ENCODE data around the gene AIPL1. TPM values are rescaled to one million over a fixed set of nuclear protein-coding genes. Genes with fewer than 3 reads are reported as not detected.
A peak's percentile ranks its signal among the peaks of the same experiment; 100 is the strongest.
"Not testable (repeated sequence)": the region's sequence is repeated elsewhere in the genome, so short reads cannot be mapped to it uniquely, and the experiment has no call there.

AIPL1 gene
- not detected for total RNA-seq

DNA sequence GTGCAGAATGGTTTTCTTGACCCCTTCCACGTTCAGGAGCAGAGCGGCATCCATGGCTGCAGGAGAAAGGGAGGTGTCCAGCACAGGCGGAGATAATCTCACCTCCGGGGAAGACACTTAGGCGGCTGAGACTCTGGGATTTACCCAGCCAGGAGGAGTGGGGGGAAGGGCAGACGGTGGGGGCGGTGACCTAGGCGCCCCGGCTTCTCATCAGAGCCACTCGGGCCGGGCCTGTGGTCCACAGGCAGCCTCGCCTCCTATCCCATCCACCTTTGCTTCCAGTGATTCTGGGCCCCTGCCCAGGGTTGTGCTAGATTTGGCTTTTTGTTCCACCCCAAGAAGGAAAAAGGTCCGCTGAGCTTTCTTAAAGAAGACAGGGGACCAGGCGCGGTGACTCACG lies at the start of gene AIPL1:
AIPL1 (minus strand) TSS at position 71 of the 400 bp plus-strand sequence; CDS start at position 54, 17 bp downstream.
- Histone ChIP-seq H3K9me3 (peaks cover 0 to 10% (median 0%) of the 10 kb centered on the region in 4 donors), H3K4me1 (no peaks in the 10 kb centered on the region), H3K27me3 (no peaks in the 10 kb centered on the region), H3K27ac (no peak within 1 kb of the TSS), H3K4me3 (no peak within 1 kb of the TSS), H3K36me3 (no peaks in the 10 kb centered on the region)
- WGBS, 2 donors = 79 to 83% methylated on average over 14 to 16 of the region's 16 CpGs
- DNase-seq (no peak), ATAC-seq (ENCODE audit: low FRiP score in 2 of 2) (peak in 1 of 2 donors; percentile 7)
- TF ChIP-seq POLR2A (IDR thresholded peaks at IDR 0.05) (no peak), EP300 (IDR thresholded peaks at IDR 0.05) (no peak), CTCF (IDR thresholded peaks at IDR 0.05) (no peak), POLR2AphosphoS5 (IDR thresholded peaks at IDR 0.05) (no peak)

DNA sequence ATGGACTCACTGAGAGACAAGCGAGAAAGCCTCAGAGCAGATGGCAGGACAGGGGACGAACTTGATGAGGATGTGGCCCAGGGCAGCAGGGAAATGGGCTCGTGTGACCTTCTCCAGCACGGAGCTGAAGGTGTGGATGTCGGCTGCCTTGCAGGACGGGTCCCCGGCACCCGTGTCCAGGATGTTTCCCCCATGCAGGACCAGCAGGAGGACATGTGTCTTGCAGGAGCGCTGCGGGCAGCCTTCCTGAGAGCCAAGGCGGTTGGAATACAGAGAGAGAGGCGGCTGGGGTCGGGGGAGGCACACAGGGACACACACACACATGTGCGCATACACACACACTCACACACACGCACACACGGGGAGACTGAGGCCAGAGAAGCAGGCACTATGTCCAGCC lies 48.6 kb upstream of the AIPL1 start:
- Histone ChIP-seq H3K27ac (no peak overlapping the region), H3K4me1 (peaks cover 0 to 9% (median 3%) of the 10 kb centered on the region in 4 donors), H3K27me3 (no peaks in the 10 kb centered on the region), H3K4me3 (no peak overlapping the region), H3K9me3 (no peaks in the 10 kb centered on the region), H3K36me3 (no peaks in the 10 kb centered on the region)
- 92 to 95% methylated on average over 16 of the region's 16 CpGs for WGBS, 2 donors
- no peak for TF ChIP-seq POLR2A (IDR thresholded peaks at IDR 0.05)
- no peak for TF ChIP-seq POLR2AphosphoS5 (IDR thresholded peaks at IDR 0.05)
- no peak for TF ChIP-seq EP300 (IDR thresholded peaks at IDR 0.05)
- TF ChIP-seq CTCF (IDR thresholded peaks at IDR 0.05) = no peak
- DNase-seq (peak in 1 of 2 donors; percentile 58), ATAC-seq (ENCODE audit: low FRiP score in 2 of 2) (no peak)

DNA sequence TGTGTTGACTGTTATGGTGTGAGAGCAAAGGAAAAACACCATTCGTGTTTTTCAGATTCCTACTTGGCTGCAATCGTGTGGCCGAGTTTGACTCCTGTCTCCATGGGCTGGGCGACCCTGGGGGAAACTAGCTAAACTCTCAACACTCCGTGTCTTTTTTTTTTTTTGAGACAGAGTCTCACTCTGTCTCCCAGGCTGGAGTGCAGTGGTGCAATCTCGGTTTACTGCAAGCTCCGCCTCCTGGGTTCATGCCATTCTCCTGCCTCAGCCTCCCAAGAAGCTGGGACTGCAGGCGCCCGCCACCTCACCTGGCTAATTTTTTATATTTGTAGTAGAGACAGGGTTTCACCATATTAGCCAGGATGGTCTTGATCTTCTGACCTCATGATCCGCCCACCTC lies 47.9 kb upstream of the AIPL1 start:
- not testable (repeated sequence) for H3K36me3 ChIP-seq; H3K27me3 ChIP-seq; H3K4me1 ChIP-seq; H3K4me3 ChIP-seq; H3K9me3 ChIP-seq; ATAC-seq (ENCODE audit: low FRiP score in 2 of 2); H3K27ac ChIP-seq; DNase-seq
- 70 to 86% methylated on average over 10 of the region's 10 CpGs for WGBS, 2 donors

DNA sequence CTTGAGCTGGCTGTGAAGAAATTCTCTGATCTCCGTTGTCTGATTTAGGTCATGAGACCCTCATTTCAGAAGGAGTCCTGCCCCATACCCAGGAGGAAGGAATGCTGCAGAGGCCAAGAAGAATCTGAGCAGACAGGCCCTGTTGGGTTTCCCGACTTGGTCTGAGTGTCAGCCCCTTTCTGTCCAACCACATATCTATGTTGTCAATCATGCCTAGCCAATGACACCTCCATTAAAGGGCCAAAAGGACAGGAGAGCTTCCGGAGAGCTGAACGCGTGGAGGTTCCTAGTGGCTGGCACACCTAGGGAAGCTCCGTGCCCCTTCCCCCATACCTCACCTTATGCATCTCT lies 47.2 kb upstream of the AIPL1 start:
- DNase-seq (no peak), ATAC-seq (ENCODE audit: low FRiP score in 2 of 2) (no peak)
- TF ChIP-seq POLR2A (IDR thresholded peaks at IDR 0.05) (no peak), POLR2AphosphoS5 (IDR thresholded peaks at IDR 0.05) (no peak), EP300 (IDR thresholded peaks at IDR 0.05) (no peak), CTCF (IDR thresholded peaks at IDR 0.05) (no peak)
- no peak overlapping the region for H3K4me3 ChIP-seq
- no peaks in the 10 kb centered on the region for H3K36me3 ChIP-seq
- WGBS, 2 donors = 85 to 87% methylated on average over 6 of the region's 6 CpGs
- no peaks in the 10 kb centered on the region for H3K9me3 ChIP-seq
- H3K27me3 ChIP-seq = no peaks in the 10 kb centered on the region
- H3K4me1 ChIP-seq = peaks cover 0 to 3% (median 0%) of the 10 kb centered on the region in 4 donors
- H3K27ac ChIP-seq = no peak overlapping the region

DNA sequence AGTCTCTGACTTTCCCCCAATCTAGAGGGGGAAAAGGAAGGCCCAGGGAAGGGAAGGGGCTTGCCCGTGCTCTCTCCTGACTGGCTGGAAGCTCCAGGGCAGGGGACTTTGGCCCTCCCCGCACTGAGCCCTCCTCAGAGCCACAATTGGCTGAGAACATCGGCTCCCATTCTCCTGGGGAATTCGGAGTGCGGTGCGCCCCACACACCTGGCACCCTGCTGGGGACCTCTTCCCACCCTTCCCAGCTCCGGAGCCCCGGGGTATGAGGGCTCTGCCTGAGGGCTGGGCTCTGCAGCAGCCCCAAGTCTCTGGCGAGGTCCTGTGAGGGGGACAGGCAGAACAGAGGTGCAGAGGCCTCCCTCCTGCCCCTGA lies 45.4 kb upstream of the AIPL1 start:
- no peak for ATAC-seq (ENCODE audit: low FRiP score in 2 of 2)
- H3K27ac ChIP-seq = no peak overlapping the region
- WGBS, 2 donors = 42 to 69% methylated on average over 7 to 9 of the region's 9 CpGs
- no peaks in the 10 kb centered on the region for H3K9me3 ChIP-seq
- DNase-seq = peak in 1 of 2 donors; percentile 41
- H3K4me3 ChIP-seq = no peak overlapping the region
- no peaks in the 10 kb centered on the region for H3K36me3 ChIP-seq
- H3K4me1 ChIP-seq = peaks cover 0 to 3% (median 0%) of the 10 kb centered on the region in 4 donors
- TF ChIP-seq CTCF (IDR thresholded peaks at IDR 0.05) (no peak), EP300 (IDR thresholded peaks at IDR 0.05) (no peak), POLR2AphosphoS5 (IDR thresholded peaks at IDR 0.05) (no peak), POLR2A (IDR thresholded peaks at IDR 0.05) (no peak)
- H3K27me3 ChIP-seq = no peaks in the 10 kb centered on the region

All from upper lobe of left lung (tissue), 6 donors.